H1 (cell line): ENCODE measurements around the gene CALHM3. TPM values are rescaled to one million over a fixed set of nuclear protein-coding genes. Genes with fewer than 3 reads are reported as not detected.

Experiments
- CTCF ChIA-PET: fragments of 300-600 bp; sonication (Branson Sonifier 250); formaldehyde crosslinking; loops from one replicate; lab custom pipeline; 2021; ENCODE audit not compliant: partially characterized antibody; lab: Charles Lee
- POLR2A ChIA-PET: fragments of 300-600 bp; sonication (Branson Sonifier 250); formaldehyde crosslinking; loops from one replicate; lab custom pipeline; 2021; ENCODE audit warnings: inconsistent platforms; ENCODE audit not compliant: partially characterized antibody; lab: Charles Lee
- DNase-seq, 2 experiments: peaks; one replicate each; pipeline versions ENCODE4 v3.0.0 to v3.0.0-alpha.2; 2010 to 2022; ENCODE audit warnings: low spot score in 2 of 2, low read depth in 1 of 2, mixed read lengths in 1 of 2
- FAIRE-seq: peaks from 2 replicates; lab custom pipeline; 2011; peaks lifted over from hg19 to GRCh38; lab: Jason Lieb, UNC
- H2AFZ ChIP-seq: 2 replicates; pipeline ENCODE4 v1.8.1; 2012; ENCODE audit warnings: low read length, inconsistent platforms
- H2AK5ac ChIP-seq: 2 replicates; pipeline ENCODE4 v1.6.1; 2013; ENCODE audit warnings: low read depth, low read length
- H2BK120ac ChIP-seq: replicated peaks from 2 replicates; pipeline ENCODE3; 2013; ENCODE audit warnings: low read depth, low read length, inconsistent platforms
- H2BK12ac ChIP-seq: 2 replicates; pipeline ENCODE4 v1.6.1; 2013; ENCODE audit warnings: low read depth, low read length
- H2BK15ac ChIP-seq: 2 replicates; pipeline ENCODE4 v1.6.1; 2013; ENCODE audit warnings: low read length
- H2BK20ac ChIP-seq: 2 replicates; pipeline ENCODE4 v1.6.1; 2013; ENCODE audit warnings: low read length
- H2BK5ac ChIP-seq: 2 replicates; pipeline ENCODE4 v1.6.1; 2013; ENCODE audit warnings: low read depth, low read length
- H3K14ac ChIP-seq: 2 replicates; pipeline ENCODE4 v1.6.1; 2013; ENCODE audit warnings: inconsistent platforms; ENCODE audit not compliant: insufficient read length
- H3K18ac ChIP-seq: 2 replicates; pipeline ENCODE4 v1.6.1; 2013; ENCODE audit warnings: low read length; ENCODE audit errors: extremely low read depth
- H3K23ac ChIP-seq: 2 replicates; pipeline ENCODE4 v1.6.1; 2013; ENCODE audit warnings: inconsistent platforms; ENCODE audit not compliant: insufficient read length
- H3K23me2 ChIP-seq: 2 replicates; pipeline ENCODE4 v1.6.1; 2013; ENCODE audit warnings: low read depth, low read length
- H3K27ac ChIP-seq: 2 replicates; pipeline ENCODE4 v1.6.1; 2011; ENCODE audit warnings: low read depth, low read length, inconsistent platforms
- H3K27me3 ChIP-seq, 4 experiments: replicated peaks in 1 of 4; 1 replicate in 1 of 4; 2 replicates in 3 of 4; pipeline versions ENCODE4 v1.6.1 to v1.8.1; 2011 to 2013; ENCODE audit warnings: low read length in 3 of 4, mild to moderate bottlenecking in 3 of 4, inconsistent platforms in 2 of 4, mixed read lengths in 2 of 4, moderate library complexity in 1 of 4; ENCODE audit not compliant: control insufficient read depth in 3 of 4, insufficient read depth in 3 of 4; ENCODE audit errors: extremely low read depth in 1 of 4
- H3K36me3 ChIP-seq, 4 experiments: 2 replicates each; pipeline versions ENCODE4 v1.6.1 to v1.8.1; 2011 to 2013; ENCODE audit warnings: mild to moderate bottlenecking in 4 of 4, low read length in 3 of 4, moderate library complexity in 2 of 4, control low read depth in 1 of 4, inconsistent platforms in 1 of 4; ENCODE audit not compliant: insufficient read depth in 4 of 4, control insufficient read depth in 2 of 4
- H3K4ac ChIP-seq: replicated peaks from 2 replicates; pipeline ENCODE3; 2013; ENCODE audit warnings: low read length, low read depth, mixed read lengths, inconsistent platforms; ENCODE audit not compliant: insufficient read length
- H3K4me1 ChIP-seq, 4 experiments: replicated peaks in 1 of 4; 1 replicate in 1 of 4; 2 replicates in 3 of 4; pipeline versions ENCODE4 v1.6.1 to v1.8.1; 2011 to 2013; ENCODE audit warnings: low read length in 3 of 4, inconsistent platforms in 2 of 4, mixed read lengths in 1 of 4; ENCODE audit not compliant: insufficient read depth in 4 of 4, control insufficient read depth in 3 of 4
- H3K4me2 ChIP-seq, 2 experiments: 2 replicates each; pipeline versions ENCODE4 v1.6.1 to v1.8.1; 2011 to 2013; ENCODE audit warnings: low read depth in 2 of 2, low read length in 2 of 2, control low read depth in 1 of 2, inconsistent platforms in 1 of 2, mild to moderate bottlenecking in 1 of 2; ENCODE audit not compliant: insufficient read depth in 1 of 2
- H3K4me3 ChIP-seq, 4 experiments: fragments of 200-600, 300-600 bp in 1 of 4; sonication (generic), shearing (Covaris generic), sonication (Bioruptor Twin) in 1 of 4; 2 replicates each; pipeline versions ENCODE4 v1.5.1 to v1.8.1; 2011 to 2016; ENCODE audit warnings: low read length in 4 of 4, low read depth in 3 of 4, control low read depth in 2 of 4, inconsistent platforms in 2 of 4, mild to moderate bottlenecking in 2 of 4, mixed read lengths in 1 of 4, moderate library complexity in 1 of 4; ENCODE audit not compliant: insufficient read depth in 2 of 4; ENCODE audit errors: extremely low read depth in 1 of 4
- H3K56ac ChIP-seq: replicated peaks from 2 replicates; pipeline ENCODE3; 2013; ENCODE audit warnings: low read depth, mild to moderate bottlenecking, mixed read lengths, low read length, inconsistent platforms; ENCODE audit not compliant: insufficient read length
- H3K79me1 ChIP-seq: 2 replicates; pipeline ENCODE4 v1.6.1; 2013; ENCODE audit warnings: low read depth, low read length, control low read depth
- H3K79me2 ChIP-seq, 2 experiments: 2 replicates each; pipeline versions ENCODE4 v1.6.1 to v1.8.1; 2012 to 2013; ENCODE audit warnings: low read length in 2 of 2, mild to moderate bottlenecking in 2 of 2, inconsistent platforms in 1 of 2; ENCODE audit not compliant: insufficient read depth in 2 of 2, control insufficient read depth in 1 of 2
- H3K9ac ChIP-seq, 4 experiments: replicated peaks in 1 of 4; 1 replicate in 1 of 4; 2 replicates in 3 of 4; pipeline versions ENCODE4 v1.6.1 to v1.8.1; 2011 to 2013; ENCODE audit warnings: low read depth in 3 of 4, low read length in 3 of 4, control low read depth in 2 of 4, mild to moderate bottlenecking in 2 of 4, moderate library complexity in 2 of 4, inconsistent platforms in 1 of 4; ENCODE audit errors: extremely low read depth in 1 of 4
- H3K9me3 ChIP-seq, 2 experiments: 2 replicates each; pipeline versions ENCODE4 v1.6.1 to v1.8.1; 2012 to 2013; ENCODE audit warnings: mild to moderate bottlenecking in 2 of 2, moderate library complexity in 2 of 2, control low read depth in 1 of 2, inconsistent platforms in 1 of 2, low read depth in 1 of 2, low read length in 1 of 2, mixed read lengths in 1 of 2; ENCODE audit not compliant: insufficient read depth in 2 of 2
- H4K20me1 ChIP-seq, 2 experiments: replicated peaks in 1 of 2; 2 replicates each; pipeline versions ENCODE3 to v1.8.1; 2011 to 2013; ENCODE audit warnings: inconsistent platforms in 2 of 2, low read length in 2 of 2, mild to moderate bottlenecking in 1 of 2; ENCODE audit not compliant: insufficient read depth in 2 of 2, control insufficient read depth in 1 of 2
- H4K5ac ChIP-seq: 2 replicates; pipeline ENCODE4 v1.6.1; 2013; ENCODE audit warnings: low read length, low read depth, mixed read lengths, inconsistent platforms; ENCODE audit not compliant: insufficient read length
- H4K8ac ChIP-seq: 2 replicates; pipeline ENCODE4 v1.8.0; 2013; ENCODE audit warnings: mild to moderate bottlenecking, moderate library complexity, low read length, inconsistent platforms; ENCODE audit not compliant: insufficient read depth; ENCODE audit errors: extremely low read depth
- H4K91ac ChIP-seq: replicated peaks from 2 replicates; pipeline ENCODE3; 2013; ENCODE audit warnings: low read length, mixed read lengths, inconsistent platforms; ENCODE audit not compliant: insufficient read length
- CREB1 ChIP-seq: IDR thresholded peaks from 2 replicates; pipeline ENCODE4 v1.6.1; 2012; ENCODE audit warnings: inconsistent platforms
- CTBP2 ChIP-seq: IDR thresholded peaks from 2 replicates; pipeline ENCODE4 v1.7.0; 2011; ENCODE audit warnings: borderline replicate concordance, mild to moderate bottlenecking, moderate library complexity, mixed read lengths, low read length; ENCODE audit not compliant: insufficient read depth, insufficient read length
- EGR1 ChIP-seq: IDR thresholded peaks from 2 replicates; pipeline ENCODE4 v1.6.1; 2011; ENCODE audit warnings: low read depth, low read length, borderline replicate concordance
- EZH2 ChIP-seq: fragments of 200-600 bp; sonication (generic); IDR thresholded peaks from 2 replicates; pipeline ENCODE4 v1.7.1; 2012; ENCODE audit warnings: low read depth, mild to moderate bottlenecking, moderate library complexity, low read length, inconsistent platforms; ENCODE audit not compliant: severe bottlenecking
- GTF2F1 ChIP-seq: IDR thresholded peaks from 2 replicates; pipeline ENCODE4 v1.6.1; 2012; ENCODE audit warnings: low read depth, low read length, improper control_type of control experiment, borderline replicate concordance
- NRF1 ChIP-seq: IDR thresholded peaks from 2 replicates; pipeline ENCODE4 v1.6.1; 2011; ENCODE audit warnings: mild to moderate bottlenecking, low read depth, low read length, improper control_type of control experiment
- SIN3A ChIP-seq, 2 experiments: IDR thresholded peaks in 1 of 2; conservative IDR thresholded peaks in 1 of 2; 2 replicates each; pipeline ENCODE4 v1.6.1; 2011 to 2012; ENCODE audit warnings: low read length in 2 of 2, improper control_type of control experiment in 1 of 2, low read depth in 1 of 2, mild to moderate bottlenecking in 1 of 2
- SRF ChIP-seq: IDR thresholded peaks from 2 replicates; pipeline ENCODE4 v1.6.1; 2011; ENCODE audit warnings: mild to moderate bottlenecking, low read depth, low read length, moderate library complexity
- TBP ChIP-seq: IDR thresholded peaks from 2 replicates; pipeline ENCODE4 v1.6.1; 2011; ENCODE audit warnings: low read depth, low read length, improper control_type of control experiment
- YY1 ChIP-seq: IDR thresholded peaks from 2 replicates; pipeline ENCODE4 v1.6.1; 2011; ENCODE audit warnings: low read depth, mild to moderate bottlenecking, low read length
- WGBS, 2 experiments: shearing (Covaris generic) in 1 of 2; methylation state at CpG; one replicate each; pipeline versions ENCODE4 v1.1.6 to v1.1.7; 2013 to 2015; ENCODE audit warnings: low lambda C conversion rate in 2 of 2, mixed read lengths in 2 of 2, inconsistent platforms in 1 of 2, low coverage in 1 of 2, missing lambda C conversion rate in 1 of 2; ENCODE audit not compliant: insufficient replicate concordance in 2 of 2, insufficient coverage in 1 of 2, insufficient read length in 1 of 2; ENCODE audit errors: extremely low coverage in 1 of 2, missing lambda C conversion rate in 1 of 2; 5-methylcytosine and 5-hydroxymethylcytosine counted together
- polyA plus RNA-seq, 7 experiments: library from polyadenylated mRNA; depleted of rRNA in 3 of 7; stranded (reverse) in 5 of 7; unstranded in 2 of 7; fragments of >200 nt in 5 of 7; fragments of 200-250 nt in 2 of 7; gene quantifications; 1 replicate in 5 of 7; 2 replicates in 1 of 7; 4 replicates in 1 of 7; pipeline versions ENCODE4 v1.2.1 to v1.2.3, GENCODE V29; 2011 to 2013; ENCODE audit warnings: missing spikeins in 2 of 7, mixed read lengths in 2 of 7
- total RNA-seq: library from RNA; stranded (reverse); fragmentation: NEBNext Ultra II Directional; extraction: Animal tissue kit (Norgen Biotek cat#: 25700); gene quantifications from 2 replicates; pipeline ENCODE4 v1.2.1, GENCODE V29; 2021
- TF ChIP-seq, protein P1 (sequence below): IDR thresholded peaks from 2 replicates; pipeline ENCODE4 v1.6.1; 2011; ENCODE audit warnings: low read length, improper control_type of control experiment

The CALHM3 gene
- total and polyA plus RNA-seq, 2 of the 8 experiments (the other 6 are each of a cell fraction or from before 2014, with no cell fraction given), result 0.17 to 0.60 TPM

DNA sequence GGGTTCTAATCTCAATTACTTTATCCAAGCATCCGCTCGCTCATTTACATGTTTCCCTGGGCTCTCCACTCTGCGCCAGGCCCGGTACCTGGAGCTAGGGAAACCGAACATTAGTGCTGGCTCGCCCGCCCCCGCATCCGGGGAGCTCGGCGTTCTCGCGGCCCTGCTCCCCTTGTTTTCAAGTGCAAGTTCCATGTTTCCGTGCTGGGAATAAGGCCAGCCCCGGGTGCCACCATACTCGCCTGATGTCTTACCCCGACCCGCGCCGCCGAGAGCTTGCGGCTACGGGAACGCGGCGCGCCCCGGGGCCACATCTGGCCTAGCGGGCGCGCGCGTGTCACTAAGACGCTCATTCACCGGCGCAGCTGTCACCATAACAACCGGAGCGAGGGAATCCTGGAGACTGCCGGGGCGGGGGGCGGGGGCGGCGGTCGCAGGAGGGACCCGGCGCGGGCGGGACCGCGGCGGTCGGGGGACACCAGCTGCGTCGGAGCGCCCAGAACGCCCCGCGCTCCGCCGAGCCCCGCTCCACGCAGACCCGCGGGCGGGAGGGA, 14.4 kb upstream of the CALHM3 start, which contains the start of gene NEURL1:
TSS of gene NEURL1 (plus strand) at position 344 of the 554 bp plus-strand sequence. CDS start 683 bp downstream, outside the sequence.
- ChIA-PET POLR2A (interaction anchor here (1.0 to 1.5 kb wide), 2 partner anchors 17 to 98 kb away, joined by 3 to 5 read pairs; partner anchors contain the start of genes ATP5MK and PDCD11), CTCF (interaction anchor here (0.7 to 4.6 kb wide), 15 partner anchors 8 to 109 kb away, joined by 3 to 24 read pairs (median 4); no protein-coding TSS in a partner anchor)
- no peak within 1 kb of the TSS for H3K4ac ChIP-seq
- H3K4me3 ChIP-seq, result peak within 1 kb of the TSS; percentile 25 to 71 (median 45)
- peak within 1 kb of the TSS in 1 of 4 experiments; percentile 9; a peak in 1 of 7 replicates for H3K9ac ChIP-seq
- peaks cover 0 to 4% (median 3%) of the 10 kb centered on the region in 4 experiments; a peak in 5 of 7 replicates for H3K4me1 ChIP-seq
- DNase-seq, result peak in 1 of 2 experiments; percentile 73
- no peak within 1 kb of the TSS for H2AK5ac ChIP-seq
- peak within 1 kb of the TSS; percentile 60 to 99 for H3K4me2 ChIP-seq
- no peak within 1 kb of the TSS for H4K5ac ChIP-seq
- no peak within 1 kb of the TSS for H4K8ac ChIP-seq
- H2BK5ac ChIP-seq, result no peak within 1 kb of the TSS
- no peak within 1 kb of the TSS for H2BK15ac ChIP-seq
- no peak for FAIRE-seq
- H3K79me1 ChIP-seq, result no peaks in the 10 kb centered on the region
- H3K18ac ChIP-seq, result no peak within 1 kb of the TSS; the same call in 1 of the 2 replicates
- no peaks in the 10 kb centered on the region for H3K36me3 ChIP-seq
- H3K23me2 ChIP-seq, result peaks cover 11% of the 10 kb centered on the region
- no peaks in the 10 kb centered on the region for H3K79me2 ChIP-seq
- no peak within 1 kb of the TSS for H3K14ac ChIP-seq
- H2AFZ ChIP-seq, result no peak within 1 kb of the TSS
- H3K27me3 ChIP-seq, result peaks cover 8 to 36% (median 28%) of the 10 kb centered on the region in 4 experiments
- H3K23ac ChIP-seq, result no peak within 1 kb of the TSS
- H4K91ac ChIP-seq, result no peak within 1 kb of the TSS
- H3K27ac ChIP-seq, result no peak within 1 kb of the TSS
- no peak within 1 kb of the TSS for H2BK12ac ChIP-seq
- WGBS, 2 experiments, result 2% methylated on average over 36 of the region's 65 CpGs; no CpG with 5 or more reads in 1 of the 2 experiments
- H3K56ac ChIP-seq, result no peak within 1 kb of the TSS
- H2BK120ac ChIP-seq, result no peak within 1 kb of the TSS
- no peak within 1 kb of the TSS for H2BK20ac ChIP-seq
- no peaks in the 10 kb centered on the region for H4K20me1 ChIP-seq
- no peaks in the 10 kb centered on the region for H3K9me3 ChIP-seq
- no peak for TF ChIP-seq YY1
- no peak for TF ChIP-seq GTF2F1
- peak; percentile 57 to 76; a peak in 1 of 4 replicates for TF ChIP-seq SIN3A (conservative IDR thresholded peaks at IDR 0.05 in 1 of 2, IDR thresholded peaks at IDR 0.05 in 1 of 2; ENCODE audit: low read depth in 1 of 2, low read length in 2 of 2)
- TF ChIP-seq SRF, result no peak
- 0 out of 2 replicates have a peak, but pooled peaks have one; percentile 19 for TF ChIP-seq CREB1
- TF ChIP-seq, protein P1, sequence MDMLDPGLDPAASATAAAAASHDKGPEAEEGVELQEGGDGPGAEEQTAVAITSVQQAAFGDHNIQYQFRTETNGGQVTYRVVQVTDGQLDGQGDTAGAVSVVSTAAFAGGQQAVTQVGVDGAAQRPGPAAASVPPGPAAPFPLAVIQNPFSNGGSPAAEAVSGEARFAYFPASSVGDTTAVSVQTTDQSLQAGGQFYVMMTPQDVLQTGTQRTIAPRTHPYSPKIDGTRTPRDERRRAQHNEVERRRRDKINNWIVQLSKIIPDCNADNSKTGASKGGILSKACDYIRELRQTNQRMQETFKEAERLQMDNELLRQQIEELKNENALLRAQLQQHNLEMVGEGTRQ, result no peak
- TF ChIP-seq EZH2, result no peak
- TF ChIP-seq CTBP2, result peak; percentile 7
- TF ChIP-seq TBP, result peak; percentile 24; the same call in 1 of the 2 replicates
- 0 out of 2 replicates have a peak, but pooled peaks have one; percentile 10 for TF ChIP-seq NRF1
- TF ChIP-seq EGR1, result peak; percentile 93
